ENCODE data around the gene ARFGAP1. TPM values are rescaled to one million over a fixed set of nuclear protein-coding genes. Genes with fewer than 3 reads are reported as not detected.

ARFGAP1 gene
- total and polyA plus RNA-seq, 2 of the 8 experiments (the other 6 are each of a cell fraction or from before 2014, with no cell fraction given): 93.7 to 100 TPM

GRCh38 chr20:63288581-63289251, 16.1 kb downstream of the ARFGAP1 start (continued):
- TF ChIP-seq NANOG (IDR thresholded peaks at IDR 0.05; ENCODE audit: insufficient read depth, low read depth, low read length, poor library complexity, severe bottlenecking) (no peak), TBP (IDR thresholded peaks at IDR 0.05; ENCODE audit: low read depth, low read length) (no peak), ASH2L (IDR thresholded peaks at IDR 0.05; ENCODE audit: low read length) (no peak), EP300 (IDR thresholded peaks at IDR 0.05; ENCODE audit: borderline replicate concordance in 1 of 2, low read depth in 2 of 2, low read length in 2 of 2) (no peak), NRF1 (IDR thresholded peaks at IDR 0.05; ENCODE audit: low read depth, low read length) (no peak), TAF1 (IDR thresholded peaks at IDR 0.05; ENCODE audit: low read depth, low read length) (no peak), ATF3 (IDR thresholded peaks at IDR 0.05; ENCODE audit: insufficient read depth, low read depth, low read length) (no peak), POLR2AphosphoS5 (IDR thresholded peaks at IDR 0.05; ENCODE audit: low read depth, low read length) (no peak), EGR1 (IDR thresholded peaks at IDR 0.05; ENCODE audit: borderline replicate concordance, low read depth, low read length) (no peak), ZNF274 (IDR thresholded peaks at IDR 0.05; ENCODE audit: borderline replicate concordance, extremely low read depth, low read length) (no peak), PHF8 (conservative IDR thresholded peaks at IDR 0.05; ENCODE audit: low read depth, low read length) (no peak), CTCF (IDR thresholded peaks at IDR 0.05; ENCODE audit: control extremely low read depth in 1 of 3, insufficient read depth in 1 of 3, low read depth in 1 of 3, low read length in 3 of 3) (no peak)
